Chondrocyte (in vitro differentiated cells): Measurements from ENCODE around the gene TMEM134. TPM values are rescaled to one million over a fixed set of nuclear protein-coding genes. Genes with fewer than 3 reads are reported as not detected.
A peak's percentile ranks its signal among the peaks of the same experiment; 100 is the strongest.

Experiments
- DNase-seq: peaks from one replicate; pipeline ENCODE4 v3.0.0; 2021; ENCODE audit warnings: mixed read lengths, low spot score
- H3K27ac Mint-ChIP-seq: one replicate; pipeline ENCODE4 v1.8.0; 2021; ENCODE audit warnings: mild to moderate bottlenecking, moderate library complexity, mixed read lengths; ENCODE audit not compliant: unreplicated experiment
- H3K27me3 Mint-ChIP-seq: 2 replicates; pipeline ENCODE4 v1.8.0; 2021; ENCODE audit warnings: low read depth, mixed read lengths
- H3K36me3 Mint-ChIP-seq: 2 replicates; pipeline ENCODE4 v1.8.0; 2021; ENCODE audit warnings: low read depth, mixed read lengths
- H3K4me1 Mint-ChIP-seq: 2 replicates; pipeline ENCODE4 v1.8.0; 2021; ENCODE audit warnings: low read depth, mild to moderate bottlenecking, mixed read lengths
- H3K4me3 Mint-ChIP-seq: one replicate; pipeline ENCODE4 v1.8.0; 2021; ENCODE audit warnings: mild to moderate bottlenecking, moderate library complexity, mixed read lengths; ENCODE audit not compliant: unreplicated experiment
- H3K9me3 Mint-ChIP-seq: 2 replicates; pipeline ENCODE4 v1.8.0; 2021; ENCODE audit warnings: low read depth, mixed read lengths
- CTCF ChIP-seq: fragments of 200-600 bp; sonication (generic); IDR thresholded peaks from 2 replicates; pipeline ENCODE4 v1.5.0; 2021; ENCODE audit warnings: antibody characterized with exemption, mild to moderate bottlenecking, moderate library complexity
- total RNA-seq: library from RNA; stranded (reverse); gene quantifications from 3 replicates; pipeline ENCODE4 v1.2.1, GENCODE V29; 2021

Gene TMEM134
- total RNA-seq, 1 donor from 2014 or later: 50.9 TPM

GRCh38 chr11:67493548-67494370 is 24.7 kb upstream of the TMEM134 start:
- no peak for TF ChIP-seq CTCF
- H3K27ac Mint-ChIP-seq: no peak overlapping the region
- H3K9me3 Mint-ChIP-seq: no peaks in the 10 kb centered on the region
- H3K4me3 Mint-ChIP-seq: no peak overlapping the region
- no peaks in the 10 kb centered on the region for H3K4me1 Mint-ChIP-seq
- peaks cover 6% of the 10 kb centered on the region for H3K36me3 Mint-ChIP-seq
- no peaks in the 10 kb centered on the region for H3K27me3 Mint-ChIP-seq
- DNase-seq: no peak

GRCh38 chr11:67492801-67493547 is 23.9 kb upstream of the TMEM134 start:
- no peaks in the 10 kb centered on the region for H3K9me3 Mint-ChIP-seq

GRCh38 chr11:67492069-67492727 is 23.1 kb upstream of the TMEM134 start:
- no peak overlapping the region for H3K4me3 Mint-ChIP-seq
- no peak overlapping the region for H3K27ac Mint-ChIP-seq
- no peak for TF ChIP-seq CTCF
- no peak for DNase-seq
- no peaks in the 10 kb centered on the region for H3K9me3 Mint-ChIP-seq
- H3K27me3 Mint-ChIP-seq: no peaks in the 10 kb centered on the region
- no peaks in the 10 kb centered on the region for H3K4me1 Mint-ChIP-seq
- peaks cover 9% of the 10 kb centered on the region for H3K36me3 Mint-ChIP-seq

More at GRCh38 chr11:67492801-67493547, 23.9 kb upstream of the TMEM134 start:
- no peaks in the 10 kb centered on the region for H3K4me1 Mint-ChIP-seq
- DNase-seq: no peak
- no peaks in the 10 kb centered on the region for H3K27me3 Mint-ChIP-seq
- H3K4me3 Mint-ChIP-seq: no peak overlapping the region
- peaks cover 7% of the 10 kb centered on the region for H3K36me3 Mint-ChIP-seq
- TF ChIP-seq CTCF: peak; percentile 10
- H3K27ac Mint-ChIP-seq: no peak overlapping the region

- Mint-ChIP-seq H3K9me3 (no peaks in the 10 kb centered on the region), H3K27me3 (no peaks in the 10 kb centered on the region), H3K4me3 (no peak overlapping the region), H3K36me3 (peaks cover 9% of the 10 kb centered on the region), H3K4me1 (no peaks in the 10 kb centered on the region), H3K27ac (no peak overlapping the region)
- DNase-seq: no peak
- TF ChIP-seq CTCF: no peak
Measured at GRCh38 chr11:67491276-67492068, 22.4 kb upstream of the TMEM134 start.
